A172 (cell line): Measurements from ENCODE around the gene LAX1. TPM values are rescaled to one million over a fixed set of nuclear protein-coding genes. Genes with fewer than 3 reads are reported as not detected.
"Not testable (repeated sequence)": the region's sequence is repeated elsewhere in the genome, so short reads cannot be mapped to it uniquely, and the experiment has no call there.

Source experiments
- DNase-seq: peaks from one replicate; pipeline ENCODE4 v3.0.0-alpha.2; 2015; ENCODE audit warnings: low spot score
- total RNA-seq: library from RNA; depleted of rRNA; stranded (reverse); fragments of >200 nt; shearing (Covaris generic); gene quantifications from 2 replicates; pipeline ENCODE4 v1.2.3, GENCODE V29; 2014; rRNA removed

The LAX1 gene, protein sequence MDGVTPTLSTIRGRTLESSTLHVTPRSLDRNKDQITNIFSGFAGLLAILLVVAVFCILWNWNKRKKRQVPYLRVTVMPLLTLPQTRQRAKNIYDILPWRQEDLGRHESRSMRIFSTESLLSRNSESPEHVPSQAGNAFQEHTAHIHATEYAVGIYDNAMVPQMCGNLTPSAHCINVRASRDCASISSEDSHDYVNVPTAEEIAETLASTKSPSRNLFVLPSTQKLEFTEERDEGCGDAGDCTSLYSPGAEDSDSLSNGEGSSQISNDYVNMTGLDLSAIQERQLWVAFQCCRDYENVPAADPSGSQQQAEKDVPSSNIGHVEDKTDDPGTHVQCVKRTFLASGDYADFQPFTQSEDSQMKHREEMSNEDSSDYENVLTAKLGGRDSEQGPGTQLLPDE
- total RNA-seq = not detected in 2 replicates

- DNase-seq = no peak
Measured at GRCh38 chr1:203765029-203765837, at the start of gene LAX1. LAX1 (plus strand) TSS chr1:203765183; CDS start chr1:203765566, 383 bp downstream.

GRCh38 chr1:203717120-203717519 is 47.9 kb upstream of the LAX1 start:
- DNase-seq = no peak

- DNase-seq = no peak
Measured at GRCh38 chr1:203720242-203720641, 44.7 kb upstream of the LAX1 start.

GRCh38 chr1:203722909-203723308 is 42.1 kb upstream of the LAX1 start:
- no peak for DNase-seq

DNA sequence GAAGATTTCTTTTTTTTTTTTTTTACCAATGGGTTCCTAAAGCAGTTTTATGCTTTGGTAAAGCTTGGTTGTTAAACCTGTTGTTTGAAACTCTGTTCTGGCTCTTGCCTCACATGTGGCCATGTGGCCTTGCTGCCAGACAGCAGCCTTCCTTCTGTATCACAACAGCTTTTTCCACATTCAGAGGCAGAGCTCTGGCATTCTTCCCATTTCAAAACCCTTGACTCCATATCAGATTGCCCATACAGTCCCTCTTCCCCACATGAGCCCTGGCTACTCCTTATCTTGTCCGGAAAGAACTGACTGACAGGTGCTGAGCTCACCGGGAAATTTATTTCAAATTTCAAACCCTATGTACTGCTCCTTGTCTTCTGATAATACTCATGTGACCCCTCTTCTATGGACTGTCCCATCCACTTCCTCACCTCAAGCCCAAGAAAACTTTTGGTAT is 38.5 kb upstream of the LAX1 start:
- no peak for DNase-seq

DNA sequence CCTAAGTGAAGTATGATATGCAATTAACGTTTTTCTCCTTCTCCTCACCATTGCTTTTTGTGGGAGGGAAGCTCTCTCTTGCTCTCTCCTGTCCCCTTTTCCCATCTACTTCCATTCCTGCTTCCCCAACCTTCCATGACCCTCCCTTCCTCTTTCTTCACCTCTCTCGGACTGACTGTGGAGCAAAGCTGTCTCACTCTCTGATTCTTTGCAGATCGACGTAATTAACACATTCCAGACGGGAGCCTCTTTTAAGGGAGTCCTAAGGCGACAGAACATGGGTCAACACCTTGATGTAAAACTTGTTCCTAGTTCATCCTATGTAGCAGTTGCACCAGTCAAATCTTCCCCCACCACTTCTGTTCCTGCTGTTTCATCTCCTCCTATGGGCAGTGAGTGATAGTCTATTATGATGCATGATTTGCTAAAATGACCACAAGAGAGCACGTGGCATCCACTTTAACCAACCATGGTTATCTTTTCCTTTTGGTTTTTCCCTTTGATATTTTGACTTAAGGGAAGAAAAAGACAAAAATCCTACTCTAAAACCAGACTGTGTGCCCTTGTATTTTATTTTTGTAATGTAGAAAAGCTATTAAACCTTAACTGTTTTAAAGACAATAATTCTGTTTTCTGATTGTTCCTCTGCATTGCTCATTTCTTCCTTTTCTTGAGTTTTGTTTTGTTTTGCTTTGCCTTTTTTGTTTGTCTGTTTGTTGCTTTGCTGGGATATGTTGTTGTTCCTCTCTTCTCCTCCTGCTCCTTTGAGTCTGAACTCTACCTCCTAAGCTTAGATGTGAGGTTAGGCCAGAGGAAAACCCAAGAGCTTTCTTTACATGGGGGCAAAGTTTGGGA is 31.7 kb upstream of the LAX1 start:
- DNase-seq = no peak

GRCh38 chr1:203742436-203742835 is 22.5 kb upstream of the LAX1 start:
- DNase-seq = no peak

DNA sequence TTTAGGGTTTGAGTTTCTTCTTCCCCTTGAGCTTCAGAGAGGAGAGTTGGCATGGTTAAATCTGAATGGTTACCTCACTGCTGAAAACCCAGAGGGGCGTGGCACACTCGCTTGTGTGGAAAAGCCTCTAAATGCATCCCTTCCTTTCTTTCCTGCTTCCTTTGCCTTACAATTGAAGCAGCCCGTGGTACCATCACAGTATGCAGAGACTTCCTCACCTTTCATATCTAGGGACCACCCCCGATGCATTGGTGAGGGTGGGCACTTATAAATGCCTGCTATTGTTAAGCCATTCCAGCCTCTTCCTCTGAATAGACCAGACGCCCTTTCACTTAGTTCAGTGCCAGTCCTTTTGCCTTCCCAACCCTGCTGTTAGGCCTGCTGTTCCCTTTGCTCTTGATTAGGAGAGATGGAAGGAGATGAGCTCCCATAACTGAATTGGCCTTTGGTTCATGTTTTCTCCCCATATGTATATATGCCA is 21.9 kb upstream of the LAX1 start:
- no peak for DNase-seq

- no peak for DNase-seq
Measured at GRCh38 chr1:203744075-203744972, 20.7 kb upstream of the LAX1 start.

- no peak for DNase-seq
Measured at GRCh38 chr1:203746281-203746680, 18.7 kb upstream of the LAX1 start.

DNA sequence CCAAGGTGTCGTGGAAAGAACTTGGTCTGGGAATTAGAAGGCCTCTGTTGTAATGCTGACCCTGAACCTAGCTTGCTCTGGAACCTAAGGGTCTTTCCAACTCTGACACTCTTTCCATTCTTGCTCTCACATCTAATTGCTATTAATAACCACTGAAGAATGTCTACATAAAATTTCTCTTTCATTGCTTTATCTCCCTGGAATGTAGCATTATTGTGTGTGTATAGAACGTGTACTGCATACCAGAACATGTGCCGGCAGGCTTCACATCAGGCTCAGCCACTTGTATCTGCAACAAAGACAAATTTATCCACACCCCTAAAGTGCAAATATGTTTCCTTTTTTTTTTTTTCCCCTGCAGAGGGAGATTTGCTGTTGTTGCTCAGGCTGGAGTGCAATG is 13.9 kb upstream of the LAX1 start:
- peak; percentile 62 for DNase-seq

GRCh38 chr1:203751618-203752361 is 13.2 kb upstream of the LAX1 start:
- not testable (repeated sequence) for DNase-seq

GRCh38 chr1:203754455-203754864 is 10.5 kb upstream of the LAX1 start:
- DNase-seq = no peak

DNA sequence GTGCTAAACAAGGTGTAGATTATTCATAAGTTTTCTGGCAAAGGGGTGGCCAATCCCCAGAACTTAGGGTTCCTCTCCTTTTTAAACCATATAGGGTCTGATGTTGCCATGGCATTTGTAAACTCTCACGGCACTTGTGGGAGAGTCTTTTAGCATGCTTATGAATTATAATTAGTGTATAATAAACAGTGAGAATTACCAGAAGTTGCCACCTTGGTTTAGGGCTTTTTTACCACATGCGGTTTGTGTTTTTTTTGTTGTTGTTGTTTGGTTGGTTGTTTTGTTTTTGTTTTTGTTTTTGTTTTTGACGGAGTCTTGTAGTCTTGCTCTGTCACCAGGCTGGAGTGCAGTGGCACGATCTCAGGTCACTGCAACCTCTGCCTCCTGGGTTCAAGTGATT is 8.9 kb upstream of the LAX1 start:
- DNase-seq = no peak

GRCh38 chr1:203758749-203759148 is 6.2 kb upstream of the LAX1 start:
- peak; percentile 46 for DNase-seq

- DNase-seq = no peak
Measured at GRCh38 chr1:203760506-203760905, 4.5 kb upstream of the LAX1 start.

GRCh38 chr1:203761958-203762357 is 3.0 kb upstream of the LAX1 start:
- not testable (repeated sequence) for DNase-seq

DNA sequence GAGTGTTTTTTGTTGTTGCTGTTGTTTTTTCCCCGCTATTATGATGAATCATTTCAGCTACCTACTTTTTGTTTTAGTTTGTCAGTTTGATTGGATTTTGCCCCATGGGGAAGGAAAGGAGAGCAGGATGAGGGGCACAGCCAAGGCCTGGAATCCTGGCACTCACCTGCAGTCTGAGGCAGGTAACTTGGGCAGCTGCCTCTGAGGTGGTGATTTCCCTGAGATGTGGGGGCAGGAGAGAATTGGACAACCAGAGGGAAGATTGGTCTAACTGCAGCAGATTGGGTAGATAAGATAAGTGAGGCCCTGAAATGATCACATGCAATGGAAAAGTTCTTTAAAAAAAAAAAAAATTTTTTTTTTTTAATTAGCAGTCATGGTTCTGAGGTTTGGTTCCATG is 1.5 kb upstream of the LAX1 start:
- no peak for DNase-seq

DNA sequence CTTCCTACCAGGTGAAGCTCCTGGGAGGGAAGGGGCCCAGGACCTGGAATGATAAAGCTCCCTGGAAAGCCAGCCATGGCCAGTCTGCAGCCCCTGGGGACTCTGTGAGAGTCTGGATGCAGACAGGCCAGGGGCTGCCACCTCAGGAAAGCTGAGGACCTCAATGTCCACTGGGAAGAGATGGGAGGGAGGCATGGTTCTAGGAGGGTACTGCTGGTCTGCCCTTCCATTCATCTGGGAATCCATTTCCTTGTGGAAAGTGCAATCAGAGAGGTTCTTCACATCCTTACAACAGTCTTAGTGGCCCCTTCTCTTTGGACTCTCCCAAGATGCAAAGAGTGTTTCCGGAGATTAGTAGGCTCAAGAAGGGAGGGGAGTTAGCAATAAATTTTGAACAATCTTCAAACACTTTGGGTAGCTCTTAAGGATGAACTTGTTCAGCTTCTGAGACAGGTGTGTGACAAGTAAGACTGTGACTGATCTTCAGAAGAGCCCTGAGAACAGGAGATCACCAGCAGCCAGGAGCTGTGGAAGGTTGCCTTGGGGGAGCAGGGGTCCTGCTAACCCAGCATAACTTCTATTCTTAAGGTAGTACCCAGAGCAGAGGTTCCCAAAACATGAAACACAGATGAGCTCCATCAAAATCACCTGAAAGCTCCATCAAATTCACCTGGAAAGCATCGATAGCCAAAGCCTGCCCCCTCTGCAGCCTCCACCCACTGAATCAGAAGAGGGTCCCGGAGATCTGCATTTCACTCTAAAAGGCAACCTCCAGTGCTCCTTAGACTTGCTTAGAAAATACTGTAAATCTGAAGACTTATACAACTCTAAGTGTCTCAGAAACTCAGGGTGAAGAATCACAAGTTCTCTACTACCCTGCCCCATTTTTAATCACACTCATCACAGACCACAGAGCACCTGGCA is 616 bp upstream of the LAX1 start:
- no peak for DNase-seq
